ENCODE measurements around the gene CD151.

DNA sequence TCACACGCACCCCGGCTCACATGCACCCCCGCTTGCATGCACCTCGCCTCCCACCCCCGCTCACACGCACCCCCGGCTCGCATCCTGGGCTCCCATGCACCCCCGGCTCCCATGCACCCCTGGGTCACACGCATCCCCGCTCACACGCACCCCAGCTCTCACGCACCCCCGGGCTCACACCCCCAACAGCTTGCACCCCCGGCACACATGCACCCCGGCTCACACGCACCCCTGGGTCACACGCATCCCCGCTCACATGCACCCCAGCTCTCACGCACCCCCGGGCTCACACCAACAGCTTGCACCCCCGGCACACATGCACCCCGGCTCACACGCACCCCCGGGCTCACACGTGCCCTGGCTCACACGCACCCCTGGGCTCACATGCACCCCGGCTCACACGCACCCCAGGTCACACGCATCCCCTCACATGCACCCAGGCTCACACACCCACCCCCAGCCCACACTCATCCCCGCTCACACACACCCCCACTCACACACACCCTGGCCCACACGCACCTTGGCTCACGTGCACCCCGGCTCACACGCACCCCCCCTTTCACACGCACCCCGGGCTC, 26.1 kb downstream of the CD151 start:
- no peak for TF ChIP-seq POLR2AphosphoS5 (IDR thresholded peaks at IDR 0.05; ENCODE audit: borderline replicate concordance, low read depth, low read length)
- TF ChIP-seq FOXP2 (optimal IDR thresholded peaks at IDR 0.05; ENCODE audit: control extremely low read depth, extremely low read length, insufficient read depth): no peak
- TF ChIP-seq EZH2 (IDR thresholded peaks at IDR 0.05): no peak

Data from SK-N-MC (cell line).